ENCODE data around the gene SLC4A9.
"Not testable (repeated sequence)": the region's sequence is repeated elsewhere in the genome, so short reads cannot be mapped to it uniquely, and the experiment has no call there.

Gene SLC4A9

GRCh38 chr5:140338336-140338735 is 21.7 kb upstream of the SLC4A9 start:
- no peak for DNase-seq (ENCODE audit: low read depth)

GRCh38 chr5:140338908-140339307 is 21.1 kb upstream of the SLC4A9 start:
- no peak for DNase-seq (ENCODE audit: low read depth)

- DNase-seq (ENCODE audit: low read depth), result no peak
These were observed 20.4 kb upstream of the SLC4A9 start for GRCh38 chr5:140339636-140340035.

- DNase-seq (ENCODE audit: low read depth), result no peak
These were observed 19.3 kb upstream of the SLC4A9 start for GRCh38 chr5:140340605-140341121.

GRCh38 chr5:140341591-140341990 is 18.4 kb upstream of the SLC4A9 start:
- no peak for DNase-seq (ENCODE audit: low read depth)

- no peak for DNase-seq (ENCODE audit: low read depth)
These were observed 17.7 kb upstream of the SLC4A9 start for GRCh38 chr5:140342287-140342686.

- DNase-seq (ENCODE audit: low read depth), result no peak
These were observed 17.1 kb upstream of the SLC4A9 start for GRCh38 chr5:140342896-140343295.

- DNase-seq (ENCODE audit: low read depth), result not testable (repeated sequence)
These were observed 16.1 kb upstream of the SLC4A9 start for GRCh38 chr5:140343849-140344248.

- DNase-seq (ENCODE audit: low read depth), result no peak
These were observed 15.1 kb upstream of the SLC4A9 start for GRCh38 chr5:140344683-140345423.

- no peak for DNase-seq (ENCODE audit: low read depth)
These were observed 14.1 kb upstream of the SLC4A9 start for GRCh38 chr5:140345919-140346347.

GRCh38 chr5:140346348-140347221 is 13.4 kb upstream of the SLC4A9 start, which contains the start of gene HBEGF:
Gene HBEGF (minus strand): TSS chr5:140346603. CDS start chr5:140346328, 275 bp downstream.
- peak; percentile 24 for DNase-seq (ENCODE audit: low read depth)

- DNase-seq (ENCODE audit: low read depth), result no peak
These were observed 12.6 kb upstream of the SLC4A9 start for GRCh38 chr5:140347360-140347759.

GRCh38 chr5:140348104-140348503 is 11.9 kb upstream of the SLC4A9 start:
- DNase-seq (ENCODE audit: low read depth), result no peak

GRCh38 chr5:140349244-140349643 is 10.8 kb upstream of the SLC4A9 start:
- no peak for DNase-seq (ENCODE audit: low read depth)

- DNase-seq (ENCODE audit: low read depth), result peak; percentile 54
These were observed 8.2 kb upstream of the SLC4A9 start for GRCh38 chr5:140351609-140352334.

- DNase-seq (ENCODE audit: low read depth), result no peak
These were observed 4.4 kb upstream of the SLC4A9 start for GRCh38 chr5:140355546-140355945.

GRCh38 chr5:140356853-140357725 is 2.9 kb upstream of the SLC4A9 start:
- no peak for DNase-seq (ENCODE audit: low read depth)

GRCh38 chr5:140357726-140358093 is 2.3 kb upstream of the SLC4A9 start:
- DNase-seq (ENCODE audit: low read depth), result peak; percentile 52

GRCh38 chr5:140358738-140359310 is 1.2 kb upstream of the SLC4A9 start:
- no peak for DNase-seq (ENCODE audit: low read depth)

GRCh38 chr5:140360681-140361479 is 886 bp downstream of the SLC4A9 start:
- DNase-seq (ENCODE audit: low read depth), result no peak

Measured in activated gamma-delta T cell treated with anti-CD3 and anti-CD28 coated beads, Interleukin-2, amount 50 U/mL, for 16 hours (primary cell).